Pancreas (tissue), 10 donors: ENCODE measurements around the gene NUDT7. TPM values are rescaled to one million over a fixed set of nuclear protein-coding genes. Genes with fewer than 3 reads are reported as not detected.

Experiments
- ATAC-seq, 4 donors: fragments of 200-7000 bp; cut with Tn5 transposase; one replicate each; pipeline versions ENCODE4 v1.8.0 to v1.9.1; 2020; ENCODE audit warnings: mild to moderate bottlenecking in 4 of 4, moderate library complexity in 4 of 4
- DNase-seq, 6 donors: peaks; one replicate each; pipeline ENCODE4 v3.0.0-alpha.2; 2020
- FAIRE-seq: peaks from 2 replicates; lab custom pipeline; 2012; peaks lifted over from hg19 to GRCh38; lab: Jason Lieb, UNC
- H3K27ac ChIP-seq, 4 donors: fragments of 200-600 bp; sonication (generic); 1 replicate in 3 of 4; 2 replicates in 1 of 4; pipeline versions ENCODE4 v1.5.0 to v1.8.0; 2020
- H3K27me3 ChIP-seq, 4 donors: fragments of 200-600 bp; one replicate each; pipeline ENCODE4 v1.8.0; 2021
- H3K36me3 ChIP-seq, 3 donors: fragments of 200-600 bp; sonication (generic) in 1 of 3; one replicate each; pipeline versions ENCODE4 v1.5.0 to v1.8.0; 2020 to 2021
- H3K4me1 ChIP-seq, 3 donors: fragments of 200-600 bp; one replicate each; pipeline ENCODE4 v1.8.0; 2021
- H3K4me3 ChIP-seq, 4 donors: fragments of 200-600 bp; sonication (generic) in 2 of 4; one replicate each; pipeline versions ENCODE4 v1.5.0 to v1.8.0; 2020 to 2021
- H3K9me3 ChIP-seq, 4 donors: fragments of 200-600 bp; one replicate each; pipeline ENCODE4 v1.8.0; 2021
- WGBS, 2 donors: extraction: QIAGEN DNeasy Blood & Tissue Kit; methylation state at CpG; one replicate each; pipeline ENCODE4 v1.1.7; 2013; 5-methylcytosine and 5-hydroxymethylcytosine counted together
- intact Hi-C, 3 donors: fragments of 100-400 bp; cut with DNase I; formaldehyde crosslinking; loops; one replicate each; pipeline versions ENCODE4 v1.11.1 to v1.14.2; 2022
- polyA plus RNA-seq, 2 donors: library from polyadenylated mRNA; stranded (reverse); fragments of 200-250 nt; gene quantifications; one replicate each; pipeline ENCODE4 v1.2.3, GENCODE V29; 2013
- total RNA-seq, 6 donors: library from RNA; stranded (reverse); fragmentation: NEBNext Ultra II Directional in 4 of 6; extraction: Animal tissue kit (Norgen Biotek cat#: 25700) in 4 of 6; gene quantifications; one replicate each; pipeline versions ENCODE4 v1.2.1 to v1.2.4, GENCODE V29; 2021 to 2023
- TF ChIP-seq, protein P1 (sequence below), 4 donors: fragments of 200-600 bp; sonication (generic) in 3 of 4; IDR thresholded peaks; one replicate each; pipeline versions ENCODE4 v1.5.0 to v1.8.0; 2021; ENCODE audit warnings: antibody characterized with exemption in 4 of 4
- donor health status: healthy with polysubstance abuse.
- donor health status: DM: no; HTN: no; CAD: no; lungs with moderate emphysema.
- donor health status: DM: no; HTN: no; CAD: no.
- donor health status: control.
- donor health status: control.
- donor health status: Bipolar disorder and iron deficiency.
- donor health status: DM: yes; HTN: yes; CAD: no.
- donor health status: DM: no; HTN: no; CAD: no.
- donor health status: DM: no; HTN: no; CAD: no.
- donor health status: DM: yes; HTN: yes; CAD: no.

The NUDT7 gene
- total and polyA plus RNA-seq, 8 donors = 2.7 to 9.3 (median 4.1) TPM

- Histone ChIP-seq H3K4me3 (no peak overlapping the region), H3K27me3 (no peaks in the 10 kb centered on the region), H3K4me1 (no peaks in the 10 kb centered on the region), H3K27ac (no peak overlapping the region), H3K9me3 (no peaks in the 10 kb centered on the region), H3K36me3 (no peaks in the 10 kb centered on the region)
- intact Hi-C loops = no loop called here
- WGBS, 2 donors = 73 to 74% methylated on average over 1 of the region's 1 CpG
- ATAC-seq (no peak), DNase-seq (no peak), FAIRE-seq (no peak)
- TF ChIP-seq, protein P1, sequence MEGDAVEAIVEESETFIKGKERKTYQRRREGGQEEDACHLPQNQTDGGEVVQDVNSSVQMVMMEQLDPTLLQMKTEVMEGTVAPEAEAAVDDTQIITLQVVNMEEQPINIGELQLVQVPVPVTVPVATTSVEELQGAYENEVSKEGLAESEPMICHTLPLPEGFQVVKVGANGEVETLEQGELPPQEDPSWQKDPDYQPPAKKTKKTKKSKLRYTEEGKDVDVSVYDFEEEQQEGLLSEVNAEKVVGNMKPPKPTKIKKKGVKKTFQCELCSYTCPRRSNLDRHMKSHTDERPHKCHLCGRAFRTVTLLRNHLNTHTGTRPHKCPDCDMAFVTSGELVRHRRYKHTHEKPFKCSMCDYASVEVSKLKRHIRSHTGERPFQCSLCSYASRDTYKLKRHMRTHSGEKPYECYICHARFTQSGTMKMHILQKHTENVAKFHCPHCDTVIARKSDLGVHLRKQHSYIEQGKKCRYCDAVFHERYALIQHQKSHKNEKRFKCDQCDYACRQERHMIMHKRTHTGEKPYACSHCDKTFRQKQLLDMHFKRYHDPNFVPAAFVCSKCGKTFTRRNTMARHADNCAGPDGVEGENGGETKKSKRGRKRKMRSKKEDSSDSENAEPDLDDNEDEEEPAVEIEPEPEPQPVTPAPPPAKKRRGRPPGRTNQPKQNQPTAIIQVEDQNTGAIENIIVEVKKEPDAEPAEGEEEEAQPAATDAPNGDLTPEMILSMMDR (IDR thresholded peaks at IDR 0.05) = no peak
These were observed 23.7 kb downstream of the NUDT7 start for GRCh38 chr16:77745972-77746371.

DNA sequence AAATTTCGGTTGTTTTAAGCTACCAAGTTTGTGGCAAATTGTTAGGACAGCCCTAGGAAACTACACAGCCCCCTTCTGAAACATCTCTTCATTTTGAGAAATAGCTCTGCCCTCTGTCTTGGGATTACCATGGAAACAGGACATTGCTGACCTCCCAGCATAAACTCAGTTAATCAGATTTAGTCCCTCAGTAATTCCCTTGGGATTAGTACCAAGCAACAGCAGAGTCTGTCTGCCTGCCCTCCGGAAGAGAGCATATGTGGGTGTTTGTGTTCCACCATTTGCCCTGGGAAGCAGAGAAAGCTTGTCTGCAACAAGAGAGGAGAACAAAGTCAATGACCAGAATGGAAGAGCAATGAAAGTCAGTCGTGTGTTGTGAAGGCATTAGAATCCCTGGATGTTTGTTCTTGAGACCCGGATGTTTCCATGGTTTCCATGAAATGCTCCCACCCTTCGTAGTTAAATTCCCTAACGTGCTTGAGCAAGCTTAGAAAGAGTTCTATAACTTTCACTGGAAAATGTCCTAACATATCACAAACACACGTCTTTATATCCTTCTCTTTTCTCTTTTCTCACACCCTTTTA lies 26.2 kb downstream of the NUDT7 start:
- Histone ChIP-seq H3K27ac (no peak overlapping the region), H3K27me3 (no peaks in the 10 kb centered on the region), H3K36me3 (no peaks in the 10 kb centered on the region), H3K4me3 (no peak overlapping the region), H3K9me3 (no peaks in the 10 kb centered on the region), H3K4me1 (no peaks in the 10 kb centered on the region)
- TF ChIP-seq, protein P1 (IDR thresholded peaks at IDR 0.05) = no peak
- ATAC-seq (no peak), DNase-seq (no peak), FAIRE-seq (no peak)
- intact Hi-C loops = no loop called here
- WGBS, 2 donors = 44 to 59% methylated on average over 7 of the region's 7 CpGs

DNA sequence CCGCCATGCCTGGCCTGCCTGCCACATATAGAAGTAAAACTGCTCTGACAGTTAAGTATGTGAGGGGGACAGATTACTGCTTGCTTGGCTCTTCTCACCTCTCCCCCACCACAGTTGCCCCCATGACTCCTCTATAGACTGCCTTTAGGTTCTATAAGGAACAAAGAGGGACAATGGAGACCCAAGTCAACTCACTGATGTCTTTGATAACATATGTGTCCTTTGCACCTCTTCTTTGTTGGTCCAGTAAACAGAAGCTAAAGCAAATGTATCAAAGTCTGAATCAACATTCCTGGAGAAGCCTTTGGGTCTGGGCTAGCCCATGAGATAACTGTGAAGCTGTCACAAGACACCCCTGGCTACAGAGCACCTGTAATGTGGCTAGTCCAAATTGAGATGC lies 27.1 kb downstream of the NUDT7 start:
- WGBS, 2 donors = 94 to 98% methylated on average over 1 of the region's 1 CpG
- no peak for DNase-seq
- H3K9me3 ChIP-seq = no peaks in the 10 kb centered on the region
- H3K27me3 ChIP-seq = no peaks in the 10 kb centered on the region
- H3K4me1 ChIP-seq = no peaks in the 10 kb centered on the region
- TF ChIP-seq, protein P1 (IDR thresholded peaks at IDR 0.05) = no peak
- H3K36me3 ChIP-seq = no peaks in the 10 kb centered on the region
- FAIRE-seq = no peak
- H3K4me3 ChIP-seq = no peak overlapping the region
- intact Hi-C loops = no loop called here
- ATAC-seq = no peak
- H3K27ac ChIP-seq = no peak overlapping the region

- ATAC-seq (no peak), FAIRE-seq (no peak)
These were observed 35.7 kb downstream of the NUDT7 start for GRCh38 chr16:77758046-77758445.

GRCh38 chr16:77758508-77758907 lies 36.2 kb downstream of the NUDT7 start:
- TF ChIP-seq, protein P1 (IDR thresholded peaks at IDR 0.05) = no peak
- H3K9me3 ChIP-seq = no peaks in the 10 kb centered on the region
- H3K4me1 ChIP-seq = no peaks in the 10 kb centered on the region
- ATAC-seq = no peak
- no peaks in the 10 kb centered on the region for H3K36me3 ChIP-seq
- H3K27me3 ChIP-seq = no peaks in the 10 kb centered on the region
- H3K27ac ChIP-seq = no peak overlapping the region
- intact Hi-C loops = no loop called here
- 82 to 86% methylated on average over 2 of the region's 2 CpGs for WGBS, 2 donors
- H3K4me3 ChIP-seq = no peak overlapping the region
- no peak for FAIRE-seq
- no peak for DNase-seq

More at GRCh38 chr16:77758046-77758445, 35.7 kb downstream of the NUDT7 start:
- no peaks in the 10 kb centered on the region for H3K4me1 ChIP-seq
- no peaks in the 10 kb centered on the region for H3K9me3 ChIP-seq
- no peaks in the 10 kb centered on the region for H3K27me3 ChIP-seq
- H3K4me3 ChIP-seq = no peak overlapping the region
- intact Hi-C loops = no loop called here
- TF ChIP-seq, protein P1 (IDR thresholded peaks at IDR 0.05) = no peak
- no peak for DNase-seq
- 87 to 91% methylated on average over 5 of the region's 5 CpGs for WGBS, 2 donors
- no peak overlapping the region for H3K27ac ChIP-seq
- no peaks in the 10 kb centered on the region for H3K36me3 ChIP-seq
